Activated T-helper 1 cell treated with anti-CD3 and anti-CD28 coated beads, Interleukin-12 subunit alpha, Interleukin-12 subunit beta, Interleukin-2, Interleukin-4 antibody, amounts not matched to agents 30 ng/mL and 10 ng/mL and 1 ng/mL, durations not matched to agents 14 hours and 24 hours and 36 hours (primary cell): ENCODE measurements around the gene RXRA. TPM values are rescaled to one million over a fixed set of nuclear protein-coding genes. Genes with fewer than 3 reads are reported as not detected.

Source experiments
- DNase-seq: peaks from one replicate; pipeline ENCODE4 v3.0.0; 2021; ENCODE audit warnings: low spot score
- H3K27ac Mint-ChIP-seq: one replicate; pipeline ENCODE4 v1.8.0; 2021; ENCODE audit warnings: mild to moderate bottlenecking, mixed read lengths
- H3K27me3 Mint-ChIP-seq: one replicate; pipeline ENCODE4 v1.8.0; 2022; ENCODE audit warnings: mild to moderate bottlenecking, moderate library complexity, mixed read lengths; ENCODE audit not compliant: insufficient read depth
- H3K36me3 Mint-ChIP-seq: one replicate; pipeline ENCODE4 v1.8.0; 2021; ENCODE audit warnings: low read depth, mixed read lengths
- H3K4me1 Mint-ChIP-seq: one replicate; pipeline ENCODE4 v1.8.0; 2021; ENCODE audit warnings: low read depth, mixed read lengths
- H3K4me3 Mint-ChIP-seq: one replicate; pipeline ENCODE4 v1.8.0; 2021; ENCODE audit warnings: mild to moderate bottlenecking, moderate library complexity, mixed read lengths
- H3K9me3 Mint-ChIP-seq: one replicate; pipeline ENCODE4 v1.8.0; 2021; ENCODE audit warnings: mixed read lengths
- intact Hi-C: fragments of 100-400 bp; cut with micrococcal nuclease; formaldehyde crosslinking; loops from one replicate; pipeline ENCODE4 v1.15.1; 2024
- total RNA-seq: library from RNA; stranded (reverse); gene quantifications from 2 replicates; pipeline ENCODE4 v1.2.3, GENCODE V29; 2022

The RXRA gene
- total RNA-seq, 1 donor from 2014 or later = 0.91 TPM

- no peak for DNase-seq
- Mint-ChIP-seq H3K4me1 (peaks cover 6% of the 10 kb centered on the region), H3K27ac (no peak overlapping the region), H3K27me3 (peaks cover 30% of the 10 kb centered on the region), H3K36me3 (no peaks in the 10 kb centered on the region), H3K9me3 (no peaks in the 10 kb centered on the region), H3K4me3 (no peak overlapping the region)
- intact Hi-C loops = loop anchor here (5.0 to 10.0 kb wide), 3 partner anchors 65 to 155 kb away; no protein-coding TSS in a partner anchor
These were observed 1.5 kb downstream of the RXRA start for GRCh38 chr9:134327671-134328231.

DNA sequence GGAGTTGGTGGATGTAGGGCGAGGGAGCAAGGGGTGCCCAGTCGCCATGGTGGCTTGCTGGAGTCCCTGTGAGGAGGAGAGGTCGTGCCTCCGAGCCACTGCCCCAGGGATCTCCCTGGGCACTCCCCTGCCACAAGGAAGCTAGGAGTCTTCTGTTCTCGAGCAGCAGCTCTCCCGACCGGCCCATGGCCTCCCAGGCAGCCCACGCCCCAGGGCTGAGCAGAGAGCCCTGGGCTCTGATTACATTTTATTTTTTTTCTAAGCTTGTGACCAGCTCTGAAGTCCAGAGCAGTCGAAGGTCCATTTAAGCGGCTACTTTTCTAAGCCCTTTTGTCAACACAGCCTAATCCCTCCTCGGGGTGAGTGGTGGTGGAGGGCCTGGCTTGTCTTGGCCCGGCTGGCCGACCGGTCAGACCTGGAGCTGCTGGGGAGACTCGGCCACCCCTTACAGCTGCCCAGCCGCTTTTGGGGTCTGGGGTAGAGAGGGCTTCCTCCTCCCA is 2.1 kb downstream of the RXRA start:
- no peaks in the 10 kb centered on the region for H3K9me3 Mint-ChIP-seq
- H3K27ac Mint-ChIP-seq = no peak overlapping the region
- intact Hi-C loops = loop anchor here (5.0 to 10.0 kb wide), 3 partner anchors 64 to 156 kb away; no protein-coding TSS in a partner anchor
- no peak for DNase-seq
- H3K27me3 Mint-ChIP-seq = peaks cover 26% of the 10 kb centered on the region
- no peaks in the 10 kb centered on the region for H3K36me3 Mint-ChIP-seq
- no peak overlapping the region for H3K4me3 Mint-ChIP-seq
- peaks cover 6% of the 10 kb centered on the region for H3K4me1 Mint-ChIP-seq

- no peak for DNase-seq
- no peaks in the 10 kb centered on the region for H3K9me3 Mint-ChIP-seq
These were observed 2.8 kb downstream of the RXRA start for GRCh38 chr9:134328841-134329575.

DNA sequence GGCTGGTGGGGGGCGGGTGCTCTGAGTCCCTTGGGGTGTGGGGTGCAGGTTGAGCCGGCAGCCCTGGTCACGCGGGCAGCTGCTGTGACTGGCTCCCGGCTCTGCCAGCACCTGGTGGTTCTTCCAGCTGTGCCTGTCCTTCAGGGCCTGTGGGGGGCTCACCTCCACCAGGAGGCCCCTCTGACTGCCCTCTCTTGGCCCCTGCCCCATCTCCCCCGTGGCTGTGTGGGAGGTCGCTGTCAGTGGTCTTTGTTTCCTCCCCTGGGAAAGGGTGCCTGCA is 3.3 kb downstream of the RXRA start:
- peaks cover 1% of the 10 kb centered on the region for H3K4me1 Mint-ChIP-seq
- H3K4me3 Mint-ChIP-seq = no peak overlapping the region
- no peaks in the 10 kb centered on the region for H3K36me3 Mint-ChIP-seq
- intact Hi-C loops = loop anchor here (5.0 to 10.0 kb wide), 3 partner anchors 63 to 157 kb away; no protein-coding TSS in a partner anchor
- no peak for DNase-seq
- no peaks in the 10 kb centered on the region for H3K9me3 Mint-ChIP-seq
- H3K27me3 Mint-ChIP-seq = peaks cover 20% of the 10 kb centered on the region
- no peak overlapping the region for H3K27ac Mint-ChIP-seq

More at GRCh38 chr9:134328841-134329575, 2.8 kb downstream of the RXRA start:
- H3K4me3 Mint-ChIP-seq = no peak overlapping the region
- H3K27me3 Mint-ChIP-seq = peaks cover 25% of the 10 kb centered on the region
- H3K36me3 Mint-ChIP-seq = no peaks in the 10 kb centered on the region
- H3K4me1 Mint-ChIP-seq = peaks cover 6% of the 10 kb centered on the region
- H3K27ac Mint-ChIP-seq = no peak overlapping the region
- intact Hi-C loops = loop anchor here (5.0 to 10.0 kb wide), 3 partner anchors 63 to 157 kb away; no protein-coding TSS in a partner anchor

- Mint-ChIP-seq H3K9me3 (no peaks in the 10 kb centered on the region), H3K27ac (no peak overlapping the region), H3K4me3 (no peak overlapping the region), H3K4me1 (no peaks in the 10 kb centered on the region), H3K27me3 (peaks cover 17% of the 10 kb centered on the region), H3K36me3 (no peaks in the 10 kb centered on the region)
- no peak for DNase-seq
- intact Hi-C loops = loop anchor here (5.0 to 10.0 kb wide), 3 partner anchors 62 to 158 kb away; no protein-coding TSS in a partner anchor
These were observed 3.6 kb downstream of the RXRA start for GRCh38 chr9:134329886-134330285.

DNA sequence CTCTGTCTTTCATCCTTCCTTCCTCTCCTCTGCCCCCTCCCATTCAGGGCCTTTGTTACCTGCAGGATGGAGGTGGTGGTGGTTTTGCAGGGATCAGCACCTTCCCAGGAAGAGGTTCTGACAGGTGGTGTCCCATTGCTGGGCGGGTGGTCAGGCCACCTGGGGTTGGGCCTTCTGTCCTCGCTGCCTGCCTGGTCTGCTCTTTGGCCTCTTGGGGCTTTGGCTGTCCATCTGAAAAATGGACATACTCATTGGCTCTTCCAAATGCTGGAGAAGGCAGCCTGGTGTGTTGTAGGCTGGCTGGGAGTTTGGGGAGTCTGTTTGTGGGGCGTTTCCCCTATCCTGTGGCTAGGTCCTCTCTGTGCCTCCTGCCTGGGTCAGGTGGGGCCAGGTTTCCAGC is 4.3 kb downstream of the RXRA start:
- Mint-ChIP-seq H3K9me3 (no peaks in the 10 kb centered on the region), H3K27me3 (peaks cover 17% of the 10 kb centered on the region), H3K4me3 (no peak overlapping the region), H3K4me1 (no peaks in the 10 kb centered on the region), H3K36me3 (no peaks in the 10 kb centered on the region), H3K27ac (no peak overlapping the region)
- intact Hi-C loops = no loop called here
- no peak for DNase-seq

GRCh38 chr9:134331186-134332025 is 5.2 kb downstream of the RXRA start:
- intact Hi-C loops = no loop called here
- Mint-ChIP-seq H3K9me3 (no peaks in the 10 kb centered on the region), H3K36me3 (no peaks in the 10 kb centered on the region), H3K4me1 (no peaks in the 10 kb centered on the region), H3K27me3 (peaks cover 17% of the 10 kb centered on the region), H3K27ac (no peak overlapping the region), H3K4me3 (no peak overlapping the region)
- no peak for DNase-seq

DNA sequence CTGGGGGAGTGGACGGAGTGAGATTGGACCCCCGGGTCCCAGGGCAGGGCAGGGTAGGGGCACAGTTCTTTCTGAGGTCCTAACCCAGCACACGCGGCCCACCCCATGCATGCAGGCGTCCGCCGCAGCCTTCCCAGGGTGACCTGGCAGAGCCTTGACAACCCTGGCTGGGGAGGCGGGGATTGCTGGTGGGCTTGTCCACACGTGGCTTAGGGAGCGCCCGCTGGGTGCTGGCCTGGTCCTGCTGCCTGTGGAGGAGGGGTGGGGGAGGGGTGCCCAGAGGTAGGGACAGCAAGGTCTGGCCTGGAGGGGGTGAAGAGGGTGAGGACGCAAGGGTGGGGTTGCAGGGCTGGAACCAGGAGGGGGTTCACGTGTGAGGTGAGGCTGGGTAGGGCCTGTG is 6.0 kb downstream of the RXRA start:
- DNase-seq = no peak
- no peak overlapping the region for H3K27ac Mint-ChIP-seq
- H3K36me3 Mint-ChIP-seq = no peaks in the 10 kb centered on the region
- no peaks in the 10 kb centered on the region for H3K4me1 Mint-ChIP-seq
- intact Hi-C loops = no loop called here
- no peaks in the 10 kb centered on the region for H3K9me3 Mint-ChIP-seq
- H3K4me3 Mint-ChIP-seq = no peak overlapping the region
- H3K27me3 Mint-ChIP-seq = peaks cover 17% of the 10 kb centered on the region

- H3K4me3 Mint-ChIP-seq = no peak overlapping the region
- no peaks in the 10 kb centered on the region for H3K9me3 Mint-ChIP-seq
- intact Hi-C loops = no loop called here
- H3K36me3 Mint-ChIP-seq = no peaks in the 10 kb centered on the region
- peaks cover 13% of the 10 kb centered on the region for H3K27me3 Mint-ChIP-seq
- H3K4me1 Mint-ChIP-seq = no peaks in the 10 kb centered on the region
- no peak overlapping the region for H3K27ac Mint-ChIP-seq
- DNase-seq = no peak
These were observed 6.6 kb downstream of the RXRA start for GRCh38 chr9:134332841-134333233.

DNA sequence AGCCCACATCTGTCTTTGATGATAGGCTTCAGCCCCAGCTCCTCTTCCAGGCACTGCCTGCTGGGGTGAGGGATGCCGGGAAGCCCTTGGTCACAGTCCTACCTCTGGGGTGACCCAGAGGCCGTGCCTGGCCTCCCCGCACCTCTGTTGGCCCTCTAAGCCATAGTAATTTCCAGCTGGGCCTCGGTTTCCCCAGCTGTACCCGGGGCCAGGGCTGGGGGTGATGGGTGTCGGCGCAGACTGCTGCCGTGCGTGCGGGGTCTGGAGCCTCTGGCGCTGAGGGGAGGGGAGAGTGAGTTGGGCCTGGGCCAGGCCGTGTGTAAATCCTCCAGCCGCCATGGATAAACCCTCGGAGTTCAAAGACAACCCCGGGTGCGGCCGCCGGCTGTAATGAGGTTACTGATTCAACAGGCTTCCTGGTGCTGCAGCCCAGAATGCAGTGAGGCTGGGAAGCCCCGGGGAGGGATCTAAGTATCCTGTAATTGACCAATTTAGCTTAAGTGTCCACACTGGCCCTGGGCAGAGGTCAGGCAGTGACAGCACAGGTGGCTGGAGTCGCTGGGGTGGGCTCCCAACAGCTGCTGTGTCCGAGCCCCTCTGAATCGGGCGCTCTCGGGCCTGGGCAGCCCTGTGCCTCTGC is 7.1 kb downstream of the RXRA start:
- no peak for DNase-seq
- intact Hi-C loops = no loop called here
- Mint-ChIP-seq H3K27ac (no peak overlapping the region), H3K27me3 (peaks cover 9% of the 10 kb centered on the region), H3K36me3 (no peaks in the 10 kb centered on the region), H3K4me3 (no peak overlapping the region), H3K9me3 (no peaks in the 10 kb centered on the region), H3K4me1 (no peaks in the 10 kb centered on the region)

- H3K9me3 Mint-ChIP-seq = no peaks in the 10 kb centered on the region
- H3K27me3 Mint-ChIP-seq = peaks cover 5% of the 10 kb centered on the region
- no peaks in the 10 kb centered on the region for H3K36me3 Mint-ChIP-seq
- H3K27ac Mint-ChIP-seq = no peak overlapping the region
- DNase-seq = no peak
- H3K4me3 Mint-ChIP-seq = no peak overlapping the region
- H3K4me1 Mint-ChIP-seq = no peaks in the 10 kb centered on the region
- intact Hi-C loops = no loop called here
These were observed 7.8 kb downstream of the RXRA start for GRCh38 chr9:134333874-134334581.

DNA sequence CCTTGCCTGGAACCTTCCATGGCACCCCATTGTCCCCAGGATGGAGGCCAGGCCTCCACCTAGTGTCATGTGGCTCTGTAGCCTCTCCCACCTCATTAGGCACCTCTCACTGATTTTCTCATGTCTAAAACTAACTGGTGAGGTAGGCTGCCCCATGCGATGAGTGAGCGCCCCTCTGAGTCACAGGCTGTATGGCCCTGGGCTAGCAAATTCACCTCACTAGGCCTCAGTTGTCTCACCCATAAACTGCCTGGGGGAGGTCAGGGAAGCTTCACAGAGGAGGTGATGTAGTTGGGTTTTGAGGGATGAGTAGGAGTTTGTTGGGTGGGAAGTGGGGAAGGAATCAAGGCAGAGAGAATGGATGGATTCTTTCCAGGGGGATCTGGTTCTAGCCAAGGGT is 8.8 kb downstream of the RXRA start:
- intact Hi-C loops = no loop called here
- H3K27me3 Mint-ChIP-seq = peaks cover 2% of the 10 kb centered on the region
- DNase-seq = no peak
- no peak overlapping the region for H3K27ac Mint-ChIP-seq
- no peaks in the 10 kb centered on the region for H3K36me3 Mint-ChIP-seq
- no peaks in the 10 kb centered on the region for H3K9me3 Mint-ChIP-seq
- H3K4me3 Mint-ChIP-seq = no peak overlapping the region
- H3K4me1 Mint-ChIP-seq = no peaks in the 10 kb centered on the region
